GM18858 (cell line): Measurements from ENCODE around the gene DMAC2.
"Not testable (repeated sequence)": the region's sequence is repeated elsewhere in the genome, so short reads cannot be mapped to it uniquely, and the experiment has no call there.

Experiments
- ATAC-seq: cut with Tn5 transposase; IDR thresholded peaks from one replicate; pipeline ENCODE4 v1.9.1; 2021; ENCODE audit not compliant: unreplicated experiment

DMAC2 gene

DNA sequence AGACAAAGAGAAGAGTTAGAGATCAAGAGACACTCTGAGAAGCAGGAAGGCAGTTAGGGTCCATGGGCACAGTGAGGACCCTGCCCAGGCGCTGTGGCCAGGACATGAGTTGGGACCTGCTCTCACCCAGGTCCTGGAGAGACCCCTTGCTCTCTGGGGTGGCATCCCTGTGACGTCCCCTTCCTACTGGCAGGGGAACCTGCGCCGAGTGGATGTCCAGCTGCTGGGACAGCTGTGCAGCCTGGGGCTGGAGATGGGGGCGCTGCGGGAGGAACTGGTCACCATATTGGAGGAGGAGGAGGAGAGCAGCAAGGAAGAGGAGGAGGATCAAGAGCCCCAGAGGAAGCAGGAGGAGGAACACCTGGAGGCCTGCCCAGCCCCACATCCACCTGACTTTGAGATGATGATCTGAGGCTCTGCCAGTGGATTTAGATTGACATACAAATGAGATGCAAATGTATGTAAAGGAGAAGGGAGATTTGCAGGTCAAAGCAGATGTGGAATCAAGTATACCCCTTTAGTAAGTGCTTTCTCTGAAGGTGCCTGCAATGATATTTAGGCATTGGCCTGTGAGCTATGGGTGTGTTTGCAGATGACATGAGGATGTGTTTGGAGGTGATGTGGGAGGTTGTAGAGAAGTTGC is 4.2 kb upstream of the DMAC2 start:
- ATAC-seq, result no peak

DNA sequence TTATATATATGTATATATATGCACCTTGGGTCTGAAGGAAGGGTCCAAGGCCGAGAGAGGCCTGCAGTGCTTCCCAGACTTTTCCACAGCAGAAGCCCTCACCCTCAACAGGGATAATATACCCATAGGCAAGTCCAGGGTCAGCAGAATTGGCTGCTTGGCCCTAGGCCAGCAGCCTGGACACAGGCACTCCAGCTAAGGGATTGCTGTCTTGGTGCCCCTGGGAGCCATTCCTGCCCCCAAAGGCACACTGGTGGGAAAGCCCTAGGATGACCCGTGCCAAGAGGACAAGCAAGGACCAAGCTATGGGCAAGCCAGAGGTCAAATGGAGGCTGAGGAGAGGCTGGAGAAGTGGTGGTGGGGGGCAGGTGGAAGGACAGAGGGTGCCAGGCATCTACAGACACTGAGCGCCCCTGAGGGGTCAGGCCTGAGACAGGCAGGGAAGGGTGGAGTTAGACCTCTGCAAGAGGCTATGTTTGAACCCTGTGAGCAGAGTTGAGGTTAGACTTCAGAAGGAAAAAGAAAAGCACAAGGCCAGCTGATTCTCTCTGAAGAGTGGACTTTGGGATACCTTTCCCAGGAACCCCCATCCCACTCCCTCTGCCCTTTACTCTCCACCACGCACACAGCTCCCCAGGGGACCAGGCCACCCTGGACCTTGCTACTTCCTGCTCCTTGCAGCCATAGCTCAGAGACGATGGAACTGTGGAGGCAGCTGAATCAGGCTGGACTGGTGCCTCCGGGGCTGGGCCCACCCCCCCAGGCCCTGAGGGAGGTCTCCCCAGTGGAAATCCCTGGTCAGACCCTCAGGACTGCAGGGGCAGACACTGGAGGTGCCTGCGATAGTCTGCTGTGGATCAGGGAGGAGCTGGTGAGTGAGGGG is 3.0 kb upstream of the DMAC2 start, which contains the start of gene ERICH4:
TSS of gene ERICH4 (plus strand) at position 684 of the 883 bp plus-strand sequence. CDS start at position 698, 14 bp downstream.
- no peak for ATAC-seq

DNA sequence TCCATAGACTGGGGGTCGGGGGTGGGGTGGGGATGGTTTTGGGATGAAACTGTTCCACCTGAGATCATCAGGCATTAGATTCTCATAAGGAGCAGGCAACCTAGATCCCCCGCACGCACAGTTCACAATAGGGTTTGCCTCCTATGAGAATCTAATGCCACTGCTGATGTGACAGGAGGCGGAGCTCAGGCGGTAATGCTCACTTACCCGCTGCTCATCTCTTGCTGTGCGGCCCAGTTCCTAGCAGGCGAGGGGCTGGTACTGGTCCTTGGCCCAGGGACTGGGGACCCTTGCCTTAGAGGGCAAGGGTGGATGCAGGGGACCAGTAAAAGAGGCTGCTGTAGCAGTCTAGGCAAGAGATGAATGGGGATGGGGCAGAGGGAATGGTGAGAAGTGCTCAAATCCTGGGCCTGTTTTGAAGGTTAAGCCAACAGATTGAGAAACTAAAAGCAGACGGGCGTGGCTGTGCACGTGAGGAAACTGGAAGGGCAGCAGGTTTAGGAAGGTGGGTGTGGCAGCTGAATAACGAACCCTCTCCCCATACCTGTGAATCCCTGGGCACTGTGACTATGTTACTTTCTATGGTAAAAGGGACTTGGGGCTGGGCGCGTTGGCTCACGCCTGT is 1.7 kb upstream of the DMAC2 start:
- no peak for ATAC-seq

DNA sequence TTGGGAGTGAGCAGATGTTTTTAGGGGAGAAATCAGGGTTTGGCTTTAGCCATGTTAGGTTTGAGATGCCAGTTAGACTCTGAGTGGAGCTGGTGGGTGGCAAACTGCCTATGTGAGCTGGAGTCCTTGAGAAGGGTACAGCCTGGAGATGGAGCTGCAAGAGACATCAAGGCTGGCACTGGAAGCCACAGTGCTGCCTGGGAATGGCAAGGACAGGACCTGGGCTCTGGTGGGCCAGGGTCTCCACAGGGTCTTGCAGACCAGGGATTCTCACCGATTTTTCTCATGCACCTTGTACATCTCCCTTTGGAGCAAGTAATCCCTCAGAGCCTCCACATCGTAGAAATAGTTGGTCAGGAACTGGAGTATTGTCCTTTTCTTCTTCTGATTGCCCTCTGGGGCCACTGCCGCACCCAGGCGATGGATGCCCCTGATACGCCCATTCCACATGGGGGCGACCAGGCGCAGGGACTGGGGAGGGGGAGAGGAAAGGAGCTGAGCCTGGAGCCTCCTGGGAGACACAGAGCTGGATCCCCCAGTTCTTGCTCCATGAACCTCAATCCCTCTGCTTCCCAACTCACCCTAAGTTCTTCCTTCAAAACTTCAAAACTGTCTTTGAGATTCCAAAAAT is 1.7 kb downstream of the DMAC2 start:
- no peak for ATAC-seq

DNA sequence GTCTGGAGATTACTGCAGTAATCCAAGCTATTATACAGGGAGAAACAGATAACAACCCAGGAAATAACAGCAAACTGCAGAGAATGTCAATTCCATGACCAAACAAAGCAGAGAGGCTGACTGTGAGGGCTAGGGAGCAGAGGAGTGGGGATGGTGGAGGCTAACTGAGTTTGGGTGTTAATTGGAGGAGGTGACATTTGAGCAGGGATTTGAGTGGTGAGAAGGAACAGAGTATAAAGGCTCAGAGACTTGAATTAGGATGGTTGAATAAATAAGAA is 3.1 kb downstream of the DMAC2 start:
- ATAC-seq, result no peak

DNA sequence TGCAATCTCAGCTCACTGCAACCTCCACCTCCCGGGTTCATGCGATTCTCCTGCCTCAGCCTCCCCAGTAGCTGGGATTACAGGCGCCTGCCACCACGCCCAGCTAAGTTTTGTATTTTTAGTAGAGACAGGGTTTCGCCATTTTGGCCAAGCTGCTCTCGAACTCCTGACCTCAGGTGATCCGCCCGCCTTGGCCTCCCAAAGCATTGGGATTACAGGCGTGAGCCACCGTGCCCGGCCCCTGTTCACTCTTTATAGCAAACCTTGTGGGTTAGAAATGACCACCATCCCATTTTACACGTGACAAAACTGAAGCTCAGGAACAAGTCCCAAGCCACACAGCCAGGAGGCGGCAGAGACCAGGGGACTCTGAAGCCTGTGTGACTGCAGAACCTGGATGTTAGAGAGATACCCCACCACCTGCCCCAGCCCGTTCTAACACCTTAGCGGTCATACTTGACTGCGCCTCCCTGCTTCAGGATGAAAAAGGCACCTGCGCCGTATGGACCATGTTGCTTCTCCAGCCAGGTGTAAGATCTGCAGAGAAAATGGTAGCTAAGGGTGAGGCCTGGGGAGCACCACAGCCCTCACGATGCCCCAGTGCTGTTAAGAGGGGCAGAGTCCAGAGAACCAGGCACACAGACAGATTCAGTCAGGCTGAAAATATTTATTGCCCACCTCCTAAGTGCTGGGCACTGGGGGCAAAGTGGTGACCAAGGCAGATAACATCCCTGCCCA is 3.6 kb downstream of the DMAC2 start:
- ATAC-seq, result no peak

DNA sequence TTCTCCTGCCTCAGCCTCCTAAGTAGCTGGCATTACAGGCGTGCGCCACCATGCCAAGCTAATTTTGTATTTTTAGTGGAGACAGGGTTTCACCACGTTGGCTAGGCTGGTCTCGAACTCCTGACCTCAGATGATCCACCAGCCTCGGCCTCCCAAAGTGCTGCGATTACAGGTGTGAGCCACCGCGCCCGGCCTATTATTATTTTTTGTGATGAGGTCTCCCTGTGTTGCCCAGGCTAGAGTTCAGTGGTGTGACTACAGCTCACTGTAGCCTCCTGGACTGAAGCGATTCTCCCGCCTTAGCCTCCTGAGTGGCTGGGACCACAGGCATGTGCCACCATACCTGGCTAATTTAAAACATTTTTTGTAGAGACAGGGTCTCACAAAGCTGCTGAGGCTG is 4.3 kb downstream of the DMAC2 start:
- not testable (repeated sequence) for ATAC-seq

DNA sequence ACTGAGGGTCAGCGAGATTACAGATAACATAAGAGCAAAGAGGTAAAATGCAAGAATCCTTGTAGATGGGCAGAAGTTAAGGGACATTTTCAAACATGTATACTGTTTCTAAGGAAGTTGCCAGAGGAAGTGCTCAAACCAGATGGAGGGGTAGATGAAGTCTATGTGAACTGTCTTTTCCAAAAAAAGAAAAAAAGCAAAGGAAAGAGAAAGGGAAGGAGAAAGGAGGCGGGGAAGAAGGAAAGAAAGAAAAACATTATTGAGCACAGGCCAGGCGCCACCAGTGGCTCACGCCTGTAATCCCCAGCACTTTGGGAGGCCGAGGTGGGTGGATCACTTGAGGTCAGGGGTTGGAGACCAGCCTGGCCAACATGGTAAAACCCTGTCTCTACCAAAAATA is 5.3 kb downstream of the DMAC2 start:
- ATAC-seq, result no peak

DNA sequence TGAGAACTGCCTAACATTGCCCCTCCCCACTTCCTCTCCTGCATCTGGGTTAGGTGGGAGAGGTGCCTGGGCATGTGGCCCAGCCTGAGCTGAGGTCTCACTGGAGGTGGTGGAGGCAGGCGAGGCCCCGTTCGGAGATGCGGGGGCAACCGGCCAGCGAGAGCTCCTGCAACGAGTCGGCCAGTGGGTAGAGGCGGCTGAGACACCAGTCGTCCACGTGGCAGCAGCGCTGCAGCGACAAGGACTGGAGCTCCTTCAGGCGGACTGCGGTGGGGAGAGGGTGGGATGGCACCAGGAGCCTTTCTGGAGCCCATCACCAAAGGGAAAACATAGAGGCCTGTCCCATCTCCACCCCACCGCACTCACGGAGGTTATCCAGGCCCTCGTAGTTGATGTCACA is 6.5 kb downstream of the DMAC2 start:
- no peak for ATAC-seq

DNA sequence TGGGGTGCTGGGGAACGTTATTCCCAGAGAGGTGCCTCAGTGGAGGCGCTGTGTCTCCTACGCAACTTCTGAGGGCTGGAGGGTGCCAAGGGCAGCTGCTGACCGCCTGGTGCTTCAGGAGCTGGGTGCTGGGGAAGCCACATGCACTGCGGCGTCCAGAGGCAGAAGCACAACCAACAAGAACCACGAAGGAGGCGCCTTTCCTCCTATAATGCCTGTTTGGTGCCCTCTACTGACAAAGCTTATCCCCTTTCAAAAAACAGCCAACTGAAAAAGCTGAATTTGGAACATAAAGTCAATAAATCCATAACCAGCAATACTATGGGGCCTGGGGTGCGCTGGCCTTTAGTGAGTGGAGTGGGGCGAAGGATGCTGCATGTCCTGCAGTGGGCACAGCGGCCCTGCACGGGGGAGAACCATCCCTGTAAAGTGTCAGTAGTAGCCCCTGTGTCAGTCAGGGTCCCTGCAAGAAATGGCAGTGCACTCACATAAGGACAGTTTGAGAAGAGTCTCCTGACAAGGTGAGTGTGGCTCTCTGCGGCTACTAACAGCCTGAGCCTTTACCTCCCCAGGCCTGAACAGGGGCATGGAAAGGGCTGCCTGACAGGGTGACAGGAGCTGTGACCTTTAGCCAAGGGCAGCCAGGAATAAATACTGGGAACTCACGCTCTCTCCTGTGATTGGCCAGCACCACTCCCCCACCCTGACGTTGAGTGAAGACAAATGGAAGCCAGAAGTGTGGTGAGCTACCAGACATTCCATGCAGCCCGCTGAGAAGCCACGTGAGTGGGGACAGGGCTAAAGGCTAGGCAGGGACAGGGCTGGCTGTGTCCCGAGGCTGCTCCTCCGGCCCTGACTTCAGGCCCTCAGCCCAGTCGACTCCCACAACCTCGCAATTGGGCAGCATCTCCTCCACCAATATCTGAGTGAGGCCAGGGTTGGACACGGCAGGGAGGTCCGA is 8.0 kb downstream of the DMAC2 start:
- no peak for ATAC-seq

DNA sequence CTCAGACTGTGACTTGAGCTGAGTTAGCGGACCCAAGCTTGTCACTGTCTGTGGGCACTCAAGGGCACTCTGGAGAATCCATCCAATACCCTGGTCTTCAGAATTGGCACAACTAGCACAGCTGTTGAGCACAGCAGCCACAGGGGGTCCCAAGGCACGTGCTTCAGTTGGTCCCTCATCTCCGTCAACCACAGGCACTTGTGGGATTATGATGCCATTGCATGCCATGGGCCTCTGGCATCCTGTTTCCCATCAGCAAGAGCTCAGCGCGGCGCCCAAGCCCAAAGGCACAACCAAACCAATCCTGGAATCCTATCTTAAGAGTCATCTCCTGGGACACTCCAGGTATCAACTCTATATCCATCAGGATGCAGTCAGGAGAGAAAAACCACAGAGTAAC is 8.8 kb downstream of the DMAC2 start:
- no peak for ATAC-seq

DNA sequence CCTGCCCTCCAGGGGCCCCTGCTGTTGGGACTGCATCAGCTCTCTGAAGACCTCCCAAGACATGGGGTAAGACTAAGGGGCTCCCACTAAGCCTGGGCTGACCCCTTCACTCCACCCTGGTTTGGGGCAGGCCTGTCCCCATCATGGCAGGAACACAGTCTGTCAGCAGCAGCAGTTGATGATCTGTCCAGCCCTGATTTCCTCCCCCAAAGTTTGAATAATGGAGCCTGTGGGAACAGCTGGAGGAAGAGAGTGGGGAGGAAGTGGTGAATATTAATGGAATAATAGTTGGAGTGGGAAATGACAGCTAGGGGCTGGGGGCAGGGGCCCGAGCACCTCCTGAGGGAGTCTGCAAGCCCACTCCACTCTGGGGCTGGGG is 11.2 kb downstream of the DMAC2 start:
- ATAC-seq, result no peak

DNA sequence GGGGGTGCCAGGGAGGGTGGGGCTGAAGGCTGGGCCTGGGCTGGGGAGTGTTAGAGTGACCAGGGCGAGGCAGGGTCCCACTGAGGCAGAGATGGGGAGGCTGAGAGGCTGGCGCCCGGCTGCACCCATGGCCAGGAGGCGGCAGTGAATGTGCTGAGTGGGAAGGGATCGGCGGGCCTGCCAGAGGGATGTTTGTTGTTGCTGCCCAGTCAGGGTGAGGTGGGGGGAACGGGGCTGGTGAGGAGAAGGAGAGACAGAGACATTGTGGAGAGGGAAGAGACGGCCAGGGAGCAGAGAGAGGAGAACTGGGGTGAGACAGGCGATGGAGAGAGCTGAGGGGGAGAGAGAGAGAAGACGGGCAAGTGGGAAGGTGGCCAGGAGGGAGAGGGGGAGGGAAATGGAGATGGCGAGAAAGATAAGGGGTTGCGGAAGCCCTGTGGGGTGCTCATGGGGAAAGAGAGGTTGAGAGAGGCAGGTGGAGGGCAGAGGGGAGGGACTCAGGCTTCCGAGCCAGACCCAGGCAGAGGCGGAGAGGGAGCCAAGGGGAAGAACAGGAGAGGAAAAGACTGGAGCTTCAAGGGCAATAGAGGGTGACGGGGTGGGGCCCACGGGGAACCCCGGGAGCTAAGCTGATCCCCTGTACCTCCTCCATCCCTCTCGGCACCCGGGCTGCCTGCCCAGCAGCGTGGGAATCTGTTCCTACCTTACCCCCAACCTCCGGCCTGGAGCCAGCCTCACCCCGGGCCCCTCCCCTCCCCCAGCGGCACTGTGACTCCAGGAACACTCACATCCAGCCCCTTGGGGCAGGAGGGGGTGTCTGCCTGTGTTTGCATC is 11.8 kb downstream of the DMAC2 start:
- ATAC-seq, result no peak

DNA sequence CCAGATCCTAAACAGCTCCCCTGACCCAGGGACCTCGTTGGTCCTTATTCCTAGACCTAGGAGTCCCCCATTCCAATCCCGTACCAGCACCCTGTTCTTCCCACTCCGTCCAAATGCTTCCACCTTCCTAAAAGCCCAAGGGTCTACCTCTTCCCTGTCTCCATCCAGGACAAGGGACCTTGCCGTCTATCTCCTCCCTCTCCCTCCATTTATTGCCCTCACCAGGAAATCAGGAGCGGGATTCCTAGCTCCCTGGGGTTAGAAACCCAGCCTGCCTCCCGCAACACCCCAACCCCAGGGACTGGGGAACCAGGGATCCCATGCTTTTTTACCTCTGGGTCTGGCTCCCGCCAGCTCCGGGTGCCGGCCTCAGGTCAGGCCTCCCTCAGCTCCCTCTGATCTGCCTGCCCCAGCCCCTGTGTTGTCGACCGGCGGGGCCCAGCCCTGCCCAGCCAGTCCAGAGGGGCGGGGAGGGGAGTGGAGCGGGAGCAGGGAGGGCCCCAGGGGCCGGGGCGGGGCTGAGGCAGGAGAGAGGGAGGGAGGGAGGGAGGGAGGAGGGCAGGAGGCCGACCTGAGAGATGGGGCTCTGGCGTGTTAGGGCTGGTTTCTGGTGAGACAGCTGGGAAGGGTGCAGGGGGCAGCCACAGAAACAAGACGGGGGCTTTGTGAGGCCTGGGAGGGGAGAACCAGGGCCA is 12.6 kb downstream of the DMAC2 start, which contains the start of gene B3GNT8:
TSS of gene B3GNT8 (minus strand) at position 423 of the 695 bp plus-strand sequence. CDS start 596 bp downstream, outside the sequence.
- ATAC-seq, result no peak

DNA sequence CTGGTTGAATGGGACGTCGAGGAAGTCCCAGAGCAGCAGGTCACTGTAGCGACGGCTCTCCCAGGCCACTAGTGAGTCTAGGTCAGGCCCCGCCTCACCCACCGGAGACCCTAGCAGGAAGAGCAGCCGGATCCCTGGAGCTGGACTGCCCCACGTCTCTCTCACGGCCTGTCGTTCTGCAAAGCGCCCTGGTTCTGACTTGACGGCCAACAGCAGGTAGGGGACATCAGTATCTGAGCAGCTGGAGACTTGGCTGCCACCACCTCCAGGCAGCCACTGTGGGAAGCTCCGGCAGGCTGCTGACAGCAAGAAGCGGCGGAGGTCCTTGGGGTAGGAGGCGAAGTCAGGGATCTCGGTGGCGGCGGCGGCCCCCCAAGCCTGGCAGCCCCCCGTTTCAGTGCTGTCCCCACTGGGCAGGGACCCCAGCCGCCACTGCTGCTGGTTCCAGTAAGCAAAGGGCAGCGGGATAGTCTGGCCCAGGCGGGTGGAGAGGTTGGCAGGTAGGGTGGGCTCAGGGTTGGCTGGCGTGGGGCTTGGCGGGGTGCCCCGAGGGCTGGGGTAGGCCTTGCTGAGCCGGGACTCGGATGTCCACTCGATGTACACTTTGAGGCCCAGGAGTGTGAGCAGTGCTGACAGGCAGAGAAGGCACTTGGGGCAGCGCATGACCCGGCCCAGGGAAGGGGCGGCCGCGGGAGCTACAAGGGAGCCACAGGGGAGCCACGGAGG is 13.4 kb downstream of the DMAC2 start:
- no peak for ATAC-seq

DNA sequence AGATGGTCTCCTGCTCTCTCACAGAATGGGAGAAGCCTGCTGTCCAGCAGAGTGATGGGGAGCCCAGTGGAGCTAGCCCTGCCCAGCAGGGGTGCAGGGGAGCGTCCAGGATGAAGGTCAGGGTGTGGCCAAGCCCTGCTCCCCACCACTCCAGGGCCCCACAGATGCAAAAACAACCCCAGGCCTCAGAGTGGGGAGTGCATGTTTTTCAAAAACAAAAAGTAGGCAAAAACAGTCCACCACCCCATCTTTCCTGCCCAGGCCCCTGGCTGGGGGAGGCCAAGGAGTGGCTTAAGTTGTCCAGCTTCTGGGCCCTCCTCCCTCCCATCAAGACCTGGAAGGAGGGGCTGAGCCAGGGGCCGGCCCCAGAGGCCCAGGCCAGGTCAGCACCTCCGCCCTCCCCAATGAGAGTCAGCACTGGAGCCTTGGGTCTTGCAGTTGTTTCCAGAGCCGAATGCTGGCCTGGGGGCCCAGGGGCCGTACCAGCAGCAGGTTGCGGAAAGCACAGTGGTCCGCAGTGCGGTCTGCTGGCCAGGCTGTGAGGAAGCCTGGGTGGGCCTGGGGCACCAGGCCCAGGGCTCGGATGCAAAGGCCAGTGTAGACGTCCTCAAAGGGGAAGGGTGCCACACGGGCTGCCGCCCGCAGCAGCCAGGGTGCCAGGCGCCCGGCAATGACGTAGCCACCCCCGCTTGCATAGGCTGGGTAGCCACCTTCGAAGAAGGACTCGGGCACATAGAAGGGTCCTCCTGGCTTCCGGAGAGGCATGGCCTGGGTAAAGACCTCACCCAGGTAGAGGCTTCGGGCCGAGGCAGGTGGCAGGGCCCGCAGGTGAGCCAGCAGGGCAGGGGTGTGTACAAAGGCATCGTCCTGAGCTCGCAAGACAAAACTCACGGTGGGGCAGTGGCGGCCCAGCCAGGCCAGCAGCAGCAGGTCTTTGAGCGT is 14.3 kb downstream of the DMAC2 start:
- ATAC-seq, result no peak
